Left renal pelvis (tissue), 4 donors: Measurements from ENCODE around the gene PSMD14. TPM values are rescaled to one million over a fixed set of nuclear protein-coding genes. Genes with fewer than 3 reads are reported as not detected.

Experiments used
- DNase-seq, 4 donors: peaks; one replicate each; pipeline ENCODE4 v3.0.0-alpha.2; 2013; ENCODE audit warnings: low read depth in 4 of 4, low spot score in 3 of 4
- polyA plus RNA-seq, 4 donors: library from polyadenylated mRNA; unstranded; fragments of 120-200 nt; gene quantifications; one replicate each; pipeline ENCODE4 v1.2.1, GENCODE V29; 2013; ENCODE audit not compliant: insufficient read length in 4 of 4

PSMD14 gene
- polyA plus RNA-seq, 4 donors: 36.8 to 60.0 (median 50.3) TPM

GRCh38 chr2:161417438-161418274 lies 109.4 kb downstream of the PSMD14 start:
- no peak for DNase-seq

GRCh38 chr2:161418275-161418714 lies 110.1 kb downstream of the PSMD14 start:
- DNase-seq: no peak

DNA sequence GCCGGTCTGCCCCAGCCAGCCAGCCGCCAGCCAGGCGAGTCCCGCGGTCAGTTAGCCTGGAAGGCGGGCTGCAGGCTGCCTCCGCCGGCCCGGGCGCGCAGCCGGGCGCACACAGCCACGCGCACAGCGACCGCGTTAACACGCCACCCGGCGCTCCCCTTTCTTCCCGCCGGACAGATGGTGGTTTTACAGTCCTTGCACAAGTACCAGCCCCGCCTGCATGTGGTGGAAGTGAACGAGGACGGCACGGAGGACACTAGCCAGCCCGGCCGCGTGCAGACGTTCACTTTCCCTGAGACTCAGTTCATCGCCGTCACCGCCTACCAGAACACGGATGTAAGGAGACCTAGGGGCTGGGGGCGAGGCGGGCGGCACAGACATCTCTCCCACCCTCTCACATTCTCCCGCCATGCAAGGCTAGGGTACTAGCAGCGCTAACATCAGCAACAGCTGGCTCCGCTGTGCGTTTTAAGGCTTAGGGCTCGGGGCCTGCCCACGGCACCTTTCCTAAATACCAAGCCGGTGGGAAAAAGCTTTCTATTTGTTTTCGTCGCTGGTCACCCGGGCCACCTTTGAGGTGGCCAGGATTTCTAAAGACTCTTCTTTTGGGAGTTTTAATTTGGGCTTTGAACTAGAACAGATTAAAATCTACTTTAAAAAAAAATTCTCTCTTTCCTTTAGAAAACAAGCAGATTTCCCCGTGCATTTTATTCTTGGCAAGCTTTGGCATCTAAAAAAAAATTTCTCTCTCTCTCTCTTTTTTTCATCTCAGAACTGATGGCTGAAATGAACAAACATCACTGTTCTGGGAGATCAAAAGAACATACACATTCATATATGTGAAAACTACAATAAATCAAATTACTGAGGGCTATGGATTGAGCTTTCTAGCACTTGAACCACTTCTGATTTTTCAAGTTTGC lies 110.8 kb downstream of the PSMD14 start:
- no peak for DNase-seq

GRCh38 chr2:161419638-161420190 lies 111.5 kb downstream of the PSMD14 start:
- DNase-seq: no peak

DNA sequence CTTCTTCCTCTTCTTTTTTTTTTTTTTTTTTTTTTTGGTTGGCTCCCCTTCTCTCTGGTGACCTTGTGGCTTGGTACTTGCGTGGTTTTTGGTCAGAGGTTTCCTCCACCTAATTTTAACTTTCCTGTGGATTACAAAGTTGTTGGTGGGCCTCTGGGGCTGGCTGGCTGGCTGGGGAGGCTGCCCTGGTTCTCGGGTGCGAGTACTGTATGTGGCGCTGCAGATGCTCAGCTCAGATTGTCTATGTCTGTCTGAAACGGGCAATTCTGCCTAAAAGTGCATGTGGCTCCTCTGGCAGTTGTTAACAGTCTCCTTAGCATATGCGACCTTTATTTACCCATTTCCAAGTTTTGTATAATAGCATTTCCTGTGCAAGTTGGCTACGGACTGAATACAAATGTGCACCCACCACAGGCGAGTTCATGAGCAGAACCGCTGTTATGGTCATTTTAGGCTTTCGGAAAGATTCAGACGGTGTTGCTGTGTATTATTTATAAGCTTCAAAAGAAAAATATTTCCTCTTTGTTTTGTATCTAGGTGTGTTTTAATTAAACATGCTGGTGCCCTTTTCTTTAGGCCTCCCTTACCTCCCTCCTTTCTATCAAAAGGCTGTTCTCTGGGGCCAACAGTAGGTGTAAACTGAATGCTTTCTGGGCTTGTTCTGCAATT lies 112.3 kb downstream of the PSMD14 start:
- no peak for DNase-seq

DNA sequence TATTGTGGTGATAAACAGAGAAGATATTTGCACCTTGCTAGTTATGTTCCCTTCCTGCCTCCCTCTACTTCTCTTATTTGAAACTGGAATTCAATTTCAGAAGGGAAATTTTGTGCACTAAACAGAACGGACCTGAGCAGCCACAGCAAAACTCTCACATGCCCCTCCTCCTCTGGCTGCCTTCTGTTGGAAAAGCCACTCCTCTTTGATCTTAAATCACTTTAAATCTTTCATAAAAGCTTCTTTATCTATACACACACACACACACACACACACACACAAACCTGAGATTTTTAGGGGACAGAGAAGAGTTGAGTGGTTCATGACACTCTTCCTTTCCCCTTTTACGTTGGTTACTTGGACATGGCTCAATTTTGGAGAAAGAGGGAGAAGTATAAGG lies 113.5 kb downstream of the PSMD14 start:
- DNase-seq: no peak

GRCh38 chr2:161422816-161423403 lies 114.7 kb downstream of the PSMD14 start:
- DNase-seq: no peak

GRCh38 chr2:161423421-161424393 lies 115.5 kb downstream of the PSMD14 start:
- no peak for DNase-seq

DNA sequence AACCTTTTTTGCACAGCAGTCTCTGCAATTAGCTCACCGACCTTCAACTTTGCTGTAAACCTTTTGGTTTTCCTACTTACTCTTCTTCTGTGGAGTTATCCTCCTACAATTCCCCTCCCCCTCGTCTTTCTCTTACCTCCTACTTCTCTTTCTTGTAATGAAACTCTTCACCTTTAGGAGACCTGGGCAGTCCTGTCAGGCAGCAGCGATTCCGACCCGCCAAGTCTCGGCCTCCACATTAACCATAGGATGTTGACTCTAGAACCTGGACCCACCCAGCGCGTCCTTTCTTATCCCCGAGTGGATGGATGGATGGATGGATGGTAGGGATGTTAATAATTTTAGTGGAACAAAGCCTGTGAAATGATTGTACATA lies 116.2 kb downstream of the PSMD14 start:
- DNase-seq: no peak

GRCh38 chr2:161424891-161425727 lies 116.9 kb downstream of the PSMD14 start:
- DNase-seq: no peak

DNA sequence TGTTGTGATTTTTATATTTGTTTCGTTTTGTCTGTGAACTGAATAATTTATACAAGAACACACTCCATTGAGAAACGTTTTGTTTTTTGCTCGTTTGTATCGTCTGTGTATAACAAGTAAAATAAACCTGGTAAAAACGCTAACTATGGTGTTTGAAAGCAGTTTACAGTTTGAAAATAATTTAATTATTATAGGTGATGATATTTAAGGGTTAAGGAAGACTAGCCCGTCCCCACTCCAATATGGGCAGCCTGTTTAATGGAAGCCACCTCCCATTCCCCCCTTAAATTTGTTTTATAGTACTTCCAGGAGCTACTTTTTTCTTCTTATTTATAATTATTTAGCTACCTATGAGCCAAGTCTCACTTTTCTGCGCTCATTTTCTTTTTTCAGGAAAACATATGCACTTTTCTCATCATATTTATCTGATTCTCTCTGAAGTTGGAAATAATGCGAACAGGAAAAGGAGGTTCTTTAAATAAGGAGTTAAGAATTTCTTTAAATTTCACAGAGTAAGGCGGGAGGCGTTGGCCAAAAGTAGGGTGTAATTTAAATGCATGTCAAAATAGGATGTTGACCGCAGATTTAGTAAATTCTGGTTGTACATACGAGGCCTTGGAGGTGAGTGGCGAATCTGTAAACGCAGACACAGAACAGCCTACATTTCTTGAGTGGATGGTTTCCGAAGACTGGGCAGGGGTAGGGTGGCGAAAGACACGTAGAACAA lies 117.7 kb downstream of the PSMD14 start:
- DNase-seq: no peak

DNA sequence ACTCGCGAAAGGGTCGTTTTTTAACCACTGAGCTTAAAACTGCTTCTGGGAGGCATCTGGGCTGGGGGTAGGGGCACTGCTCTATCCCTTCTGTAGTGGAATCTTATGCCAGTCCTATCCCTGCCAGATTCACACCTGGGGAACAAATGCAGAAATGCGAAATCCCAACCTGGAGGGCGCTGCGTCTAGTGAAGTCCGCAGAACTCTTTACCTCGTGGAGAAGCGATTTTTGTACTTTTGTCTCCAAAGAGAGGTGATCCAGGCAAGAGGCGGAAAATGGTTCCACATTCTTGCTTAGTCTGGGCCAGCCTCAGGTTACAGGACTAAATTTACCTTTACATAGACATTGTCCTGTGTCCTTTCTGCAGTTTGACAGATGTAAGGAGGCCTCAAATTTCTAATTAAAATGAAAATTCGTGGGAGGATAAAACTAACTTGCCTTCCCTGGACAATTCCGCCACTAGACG lies 118.3 kb downstream of the PSMD14 start:
- DNase-seq: no peak

DNA sequence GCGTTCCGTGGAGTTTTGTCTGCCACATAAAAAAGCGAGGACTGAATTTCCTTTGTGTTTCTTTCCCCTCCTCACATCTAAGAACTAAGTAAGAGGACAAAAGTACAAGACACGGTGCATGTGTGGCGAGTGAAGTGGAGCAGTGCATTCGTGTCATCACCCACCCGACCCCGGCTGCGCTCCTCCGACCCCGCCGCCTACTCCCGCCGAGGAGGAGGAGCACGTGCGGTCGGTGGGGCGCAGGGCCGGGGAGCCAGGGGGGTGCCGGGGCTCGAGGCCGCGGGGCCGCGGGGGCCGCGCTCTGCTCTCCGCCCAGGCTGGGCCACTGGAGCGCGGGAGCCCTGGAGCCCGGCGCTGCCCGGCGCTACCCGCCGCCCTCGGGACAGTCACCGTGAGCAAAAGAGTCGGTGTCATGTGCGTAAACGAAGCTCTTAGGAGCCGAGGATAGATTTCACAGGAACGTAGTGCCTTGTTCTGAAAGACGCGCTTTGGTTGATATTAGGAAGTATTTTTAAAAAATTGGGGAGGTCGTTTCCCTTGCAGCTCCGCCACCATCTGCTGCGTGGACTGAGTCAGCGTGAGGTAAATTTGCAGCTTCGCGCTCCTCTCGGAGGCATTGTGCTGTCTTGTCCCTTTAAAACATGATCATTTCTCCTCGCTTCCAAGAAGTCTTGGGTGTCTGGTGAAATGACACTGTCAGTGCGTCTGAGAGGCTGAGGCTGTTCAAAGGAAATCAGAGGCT lies 118.9 kb downstream of the PSMD14 start:
- DNase-seq: no peak

GRCh38 chr2:161427664-161428587 lies 119.7 kb downstream of the PSMD14 start:
- DNase-seq: no peak

- no peak for DNase-seq
These were observed 122.2 kb downstream of the PSMD14 start for GRCh38 chr2:161430386-161430785.

- DNase-seq: no peak
These were observed 123.9 kb downstream of the PSMD14 start for GRCh38 chr2:161432107-161432506.
